K562 (cell line): ENCODE results near the gene CHD3. TPM values are rescaled to one million over a fixed set of nuclear protein-coding genes. Genes with fewer than 3 reads are reported as not detected.

Experiments
- ATAC-seq: fragments of 200-7000 bp; cut with Tn5 transposase; 3 replicates; pipeline ENCODE4 v1.9.1; 2020; ENCODE audit warnings: moderate library complexity
- BruUV-seq: library from RNA; stranded (reverse); fragments of 400-500 nt; replicated peaks from 2 replicates; lab custom pipeline; 2021; lab: Mats Ljungman, UMichigan
- CTCF ChIA-PET: fragments of 300-600 bp; formaldehyde crosslinking; extraction: SDS; loops from one replicate; lab custom pipeline; 2021; ENCODE audit warnings: low intra/inter-chr PET ratio; lab: Yijun Ruan, JAX
- POLR2A ChIA-PET: fragments of 300-600, 350-650 bp; sonication (Branson Sonifier 250); formaldehyde crosslinking; extraction: SDS; loops from one replicate; lab custom pipeline; 2021; ENCODE audit warnings: antibody characterized with exemption, inconsistent platforms; lab: Yijun Ruan, JAX
- DNase-seq, 4 experiments: peaks; one replicate each; pipeline versions ENCODE4 v3.0.0 to v3.0.0-alpha.2; 2011 to 2018; ENCODE audit warnings: low spot score in 3 of 4, mixed read lengths in 3 of 4; ENCODE audit errors: extremely low read depth in 1 of 4
- FAIRE-seq: peaks from 2 replicates; lab custom pipeline; 2011; peaks lifted over from hg19 to GRCh38; lab: Jason Lieb, UNC
- H2AFZ ChIP-seq: 2 replicates; pipeline ENCODE4 v1.6.0; 2011; ENCODE audit warnings: low read depth, low read length, control low read depth, inconsistent platforms
- H3K27ac ChIP-seq: fragments of 200-600 bp; 3 replicates; pipeline ENCODE4 v1.8.0; 2011; ENCODE audit warnings: low read depth, mild to moderate bottlenecking, control low read depth, inconsistent platforms, low read length, moderate library complexity, mixed read lengths; ENCODE audit errors: extremely low read depth
- H3K27me3 ChIP-seq, 2 experiments: fragments of 300-600 bp in 1 of 2; 2 replicates in 1 of 2; 3 replicates in 1 of 2; pipeline versions ENCODE4 v1.6.0 to v1.8.0; 2011; ENCODE audit warnings: inconsistent platforms in 2 of 2, low read length in 2 of 2, mild to moderate bottlenecking in 1 of 2, mixed read lengths in 1 of 2, moderate library complexity in 1 of 2; ENCODE audit not compliant: control insufficient read depth in 2 of 2, insufficient read depth in 2 of 2
- H3K36me3 ChIP-seq: fragments of 300-600 bp; 3 replicates; pipeline ENCODE4 v1.8.0; 2011; ENCODE audit warnings: mild to moderate bottlenecking, low read length, inconsistent platforms; ENCODE audit not compliant: control insufficient read depth, insufficient read depth
- H3K4me1 ChIP-seq, 2 experiments: fragments of 200-600 bp in 1 of 2; replicated peaks in 1 of 2; 2 replicates in 1 of 2; 3 replicates in 1 of 2; pipeline versions ENCODE4 v1.5.1 to v1.8.0; 2011; ENCODE audit warnings: inconsistent platforms in 2 of 2, low read length in 2 of 2, mild to moderate bottlenecking in 1 of 2, mixed read lengths in 1 of 2, moderate library complexity in 1 of 2; ENCODE audit not compliant: control insufficient read depth in 2 of 2, insufficient read depth in 2 of 2
- H3K4me2 ChIP-seq: 2 replicates; pipeline ENCODE4 v1.6.1; 2011; ENCODE audit warnings: low read length, control low read depth, inconsistent platforms, mixed read lengths; ENCODE audit not compliant: insufficient read depth
- H3K4me3 ChIP-seq: fragments of 200-600 bp; sonication (generic), shearing (Covaris generic); 2 replicates; pipeline ENCODE4 v1.5.1; 2016; ENCODE audit warnings: control low read depth, inconsistent platforms
- H3K79me2 ChIP-seq: fragments of 200-600 bp; 3 replicates; pipeline ENCODE4 v1.8.0; 2011; ENCODE audit warnings: low read length, inconsistent platforms; ENCODE audit not compliant: control insufficient read depth, insufficient read depth
- H3K9ac ChIP-seq, 2 experiments: 2 replicates each; pipeline versions ENCODE4 v1.6.0 to v1.6.1; 2011; ENCODE audit warnings: low read depth in 2 of 2, low read length in 2 of 2, control low read depth in 1 of 2, inconsistent platforms in 1 of 2, mild to moderate bottlenecking in 1 of 2, mixed read lengths in 1 of 2; ENCODE audit not compliant: insufficient read depth in 1 of 2
- H3K9me1 ChIP-seq: one replicate; pipeline ENCODE4 v1.6.0; 2011; ENCODE audit warnings: inconsistent platforms, mild to moderate bottlenecking, low read length, moderate library complexity; ENCODE audit not compliant: control insufficient read depth, insufficient read depth
- H3K9me3 ChIP-seq: replicated peaks from 2 replicates; pipeline ENCODE4 v1.5.1; 2011; ENCODE audit warnings: low read depth, low read length, inconsistent platforms; ENCODE audit not compliant: control insufficient read depth, insufficient read depth
- H4K20me1 ChIP-seq: replicated peaks from 2 replicates; pipeline ENCODE4 v1.6.1; 2011; ENCODE audit warnings: low read length, inconsistent platforms, mixed read lengths; ENCODE audit not compliant: control insufficient read depth, insufficient read depth
- CTCFL ChIP-seq: IDR thresholded peaks from 2 replicates; pipeline ENCODE4 v1.6.1; 2011; ENCODE audit warnings: borderline replicate concordance, low read depth, mild to moderate bottlenecking, moderate library complexity, low read length; ENCODE audit not compliant: insufficient read depth, poor library complexity, severe bottlenecking
- DACH1 ChIP-seq: fragments of 450-650 bp; IDR thresholded peaks from 2 replicates; pipeline ENCODE4 v1.6.1; 2018; ENCODE audit not compliant: partially characterized antibody
- E2F5 ChIP-seq: sonication (generic); formaldehyde crosslinking; IDR thresholded peaks from 2 replicates; pipeline ENCODE4 v1.8.0; 2022; ENCODE audit warnings: mild to moderate bottlenecking, missing genetic modification reagents
- HDAC3 ChIP-seq: fragments of 450-650 bp; IDR thresholded peaks from 2 replicates; pipeline ENCODE4 v1.6.1; 2018; ENCODE audit warnings: borderline replicate concordance, mild to moderate bottlenecking, moderate library complexity; ENCODE audit not compliant: partially characterized antibody
- HNRNPK ChIP-seq: fragments of 200-400 bp; formaldehyde crosslinking; IDR thresholded peaks from one replicate; pipeline ENCODE4 v1.6.1; 2018; ENCODE audit warnings: mild to moderate bottlenecking, low read depth, low read length; ENCODE audit not compliant: poor library complexity, severe bottlenecking
- KDM1A ChIP-seq, 2 experiments: fragments of 450-650 bp; IDR thresholded peaks; 2 replicates each; pipeline ENCODE4 v1.6.1; 2016; ENCODE audit warnings: mild to moderate bottlenecking in 2 of 2
- NCOA2 ChIP-seq, 2 experiments: fragments of 450-650 bp; IDR thresholded peaks; 2 replicates each; pipeline ENCODE4 v1.6.1; 2018; ENCODE audit warnings: mild to moderate bottlenecking in 2 of 2, moderate library complexity in 1 of 2; ENCODE audit not compliant: partially characterized antibody in 2 of 2
- NFXL1 ChIP-seq: fragments of 450-650 bp; formaldehyde crosslinking; IDR thresholded peaks from 2 replicates; pipeline ENCODE4 v1.4.0; 2021; ENCODE audit warnings: mild to moderate bottlenecking
- PCBP2 ChIP-seq: fragments of 200-400 bp; formaldehyde crosslinking; IDR thresholded peaks from 2 replicates; pipeline ENCODE4 v1.6.1; 2018; ENCODE audit warnings: low read length, low read depth, mild to moderate bottlenecking, moderate library complexity; ENCODE audit not compliant: poor library complexity, severe bottlenecking
- POLR2AphosphoS5 ChIP-seq: IDR thresholded peaks from 2 replicates; pipeline ENCODE4 v1.6.1; 2011; ENCODE audit warnings: mild to moderate bottlenecking, low read depth, low read length, moderate library complexity; ENCODE audit not compliant: control insufficient read depth, insufficient read depth
- SRSF7 ChIP-seq: fragments of 200-400 bp; formaldehyde crosslinking; optimal IDR thresholded peaks from 2 replicates; pipeline ENCODE3; 2017; ENCODE audit warnings: mild to moderate bottlenecking, low read depth, low read length
- ZFP91 ChIP-seq: sonication (generic); formaldehyde crosslinking; IDR thresholded peaks from 2 replicates; pipeline ENCODE4 v1.8.0; 2022; ENCODE audit warnings: mild to moderate bottlenecking, missing genetic modification reagents
- ZFX ChIP-seq: sonication (generic); formaldehyde crosslinking; IDR thresholded peaks from 2 replicates; pipeline ENCODE4 v1.8.0; 2022; ENCODE audit warnings: mild to moderate bottlenecking, missing genetic modification reagents, moderate library complexity
- ZKSCAN1 ChIP-seq: fragments of 150-350 bp; IDR thresholded peaks from 2 replicates; pipeline ENCODE4 v1.6.1; 2016; ENCODE audit warnings: low read depth, low read length
- ZNF175 ChIP-seq: fragments of 200-800 bp; sonication (Bioruptor generic); IDR thresholded peaks from 2 replicates; pipeline ENCODE4 v1.6.1; 2016; ENCODE audit warnings: low read depth, mild to moderate bottlenecking, missing genetic modification characterization, missing compliant biosample characterization
- ZNF57 ChIP-seq: fragments of 450-650 bp; formaldehyde crosslinking; IDR thresholded peaks from 2 replicates; pipeline ENCODE4 v1.4.0; 2020; ENCODE audit warnings: mild to moderate bottlenecking, moderate library complexity
- ZSCAN29 ChIP-seq: fragments of 450-650 bp; IDR thresholded peaks from 2 replicates; pipeline ENCODE4 v1.6.1; 2017
- WGBS: fragments of 100-300 bp; shearing (Covaris generic); methylation state at CpG from one replicate; pipeline ENCODE4 v1.1.6; 2016; ENCODE audit warnings: low coverage, mixed read lengths; ENCODE audit not compliant: insufficient coverage; ENCODE audit errors: missing lambda C conversion rate; 5-methylcytosine and 5-hydroxymethylcytosine counted together
- in situ Hi-C: fragments of 300-500 bp; cut with MboI; formaldehyde crosslinking; loops from 4 replicates; pipeline ENCODE4 v1.15.0; 2018; ENCODE audit warnings: inconsistent platforms, mixed read lengths
- intact Hi-C: fragments of 100-400 bp; cut with micrococcal nuclease; formaldehyde crosslinking; loops from 2 replicates; pipeline ENCODE4 v1.14.2; 2022
- polyA plus RNA-seq, 8 experiments: library from polyadenylated mRNA; depleted of rRNA in 4 of 8; stranded (reverse) in 5 of 8; unstranded in 3 of 8; fragments of >200 nt; fragmentation: Nextera tagmentation in 2 of 8; fragmentation: Illumina TruSeq in 1 of 8; extraction: Ambion mirVana in 2 of 8; extraction: Trizol in 1 of 8; gene quantifications; 2 replicates each; pipeline versions ENCODE4 v1.2.1 to v1.2.3, GENCODE V29; 2011 to 2014; ENCODE audit warnings: inconsistent platforms in 1 of 8, missing spikeins in 1 of 8
- total RNA-seq, 7 experiments: library from RNA; depleted of rRNA in 6 of 7; stranded (reverse); fragments of >200 nt in 6 of 7; fragmentation: Illumina TruSeq in 2 of 7; extraction: Trizol in 2 of 7; gene quantifications; 2 replicates each; pipeline versions ENCODE4 v1.2.1 to v1.2.3, GENCODE V29; 2011 to 2021; ENCODE audit warnings: low replicate concordance in 1 of 7

Gene CHD3
- total and polyA plus RNA-seq, 9 of the 15 experiments (the other 6 are each of a cell fraction or from before 2014, with no cell fraction given) = 0.39 to 38.2 (median 21.2) TPM

- H3K9me3 ChIP-seq = no peaks in the 10 kb centered on the region
- H3K4me2 ChIP-seq = no peak overlapping the region
- CTCF ChIA-PET = interaction anchor here (0.6 kb wide), 1 partner anchor 16 kb away, joined by 3 read pairs; no protein-coding TSS in a partner anchor
- no peak for DNase-seq
- no peaks in the 10 kb centered on the region for H4K20me1 ChIP-seq
- no peaks in the 10 kb centered on the region for H3K27me3 ChIP-seq
- peaks cover 0 to 12% of the 10 kb centered on the region in 2 experiments; a peak in 3 of 5 replicates for H3K4me1 ChIP-seq
- no peak for FAIRE-seq
- H3K36me3 ChIP-seq = peaks cover 40% of the 10 kb centered on the region; the same call in 2 of the 3 replicates
- POLR2A ChIA-PET = interaction anchor here (1.4 kb wide), 1 partner anchor 56 kb away, joined by 3 read pairs; the partner anchor contains the start of genes CNTROB and TRAPPC1
- no peaks in the 10 kb centered on the region for H3K79me2 ChIP-seq
- no peak overlapping the region for H3K4me3 ChIP-seq
- H3K9me1 ChIP-seq = no peaks in the 10 kb centered on the region
- 65% methylated on average over 2 of the region's 2 CpGs for WGBS
- BruUV-seq = no TSS peak
- in situ Hi-C loops = no loop called here
- no peak overlapping the region for H2AFZ ChIP-seq
- no peak for ATAC-seq
- intact Hi-C loops = no loop called here
- no peak overlapping the region for H3K9ac ChIP-seq
- no peak overlapping the region for H3K27ac ChIP-seq
- TF ChIP-seq ZKSCAN1 (no peak), ZSCAN29 (no peak), ZFP91 (CRISPR knock-in tag) (no peak), KDM1A (IDR thresholded peaks at IDR 0.05) (no peak), PCBP2 (no peak), E2F5 (CRISPR knock-in tag) (no peak), ZNF57 (CRISPR knock-in tag) (no peak), ZNF175 (no peak), HDAC3 (no peak), NFXL1 (no peak), POLR2AphosphoS5 (no peak), SRSF7 (no peak), HNRNPK (no peak), DACH1 (no peak), CTCFL (no peak), NCOA2 (IDR thresholded peaks at IDR 0.05; ENCODE audit: partially characterized antibody in 2 of 2) (no peak), ZFX (CRISPR knock-in tag) (no peak)
These were observed 12.7 kb upstream of the CHD3 start for GRCh38 chr17:7875804-7876370.
